M059J (cell line): ENCODE measurements around the gene ANKRD63. TPM values are rescaled to one million over a fixed set of nuclear protein-coding genes. Genes with fewer than 3 reads are reported as not detected.

Experiments
- DNase-seq: peaks from one replicate; pipeline ENCODE4 v3.0.0-alpha.2; 2012; ENCODE audit warnings: low read depth
- total RNA-seq: library from RNA; depleted of rRNA; stranded (reverse); fragments of >200 nt; shearing (Covaris generic); gene quantifications from 2 replicates; pipeline ENCODE4 v1.2.3, GENCODE V29; 2014

ANKRD63 gene
- total RNA-seq, 1 experiment from 2014 or later: not detected

DNA sequence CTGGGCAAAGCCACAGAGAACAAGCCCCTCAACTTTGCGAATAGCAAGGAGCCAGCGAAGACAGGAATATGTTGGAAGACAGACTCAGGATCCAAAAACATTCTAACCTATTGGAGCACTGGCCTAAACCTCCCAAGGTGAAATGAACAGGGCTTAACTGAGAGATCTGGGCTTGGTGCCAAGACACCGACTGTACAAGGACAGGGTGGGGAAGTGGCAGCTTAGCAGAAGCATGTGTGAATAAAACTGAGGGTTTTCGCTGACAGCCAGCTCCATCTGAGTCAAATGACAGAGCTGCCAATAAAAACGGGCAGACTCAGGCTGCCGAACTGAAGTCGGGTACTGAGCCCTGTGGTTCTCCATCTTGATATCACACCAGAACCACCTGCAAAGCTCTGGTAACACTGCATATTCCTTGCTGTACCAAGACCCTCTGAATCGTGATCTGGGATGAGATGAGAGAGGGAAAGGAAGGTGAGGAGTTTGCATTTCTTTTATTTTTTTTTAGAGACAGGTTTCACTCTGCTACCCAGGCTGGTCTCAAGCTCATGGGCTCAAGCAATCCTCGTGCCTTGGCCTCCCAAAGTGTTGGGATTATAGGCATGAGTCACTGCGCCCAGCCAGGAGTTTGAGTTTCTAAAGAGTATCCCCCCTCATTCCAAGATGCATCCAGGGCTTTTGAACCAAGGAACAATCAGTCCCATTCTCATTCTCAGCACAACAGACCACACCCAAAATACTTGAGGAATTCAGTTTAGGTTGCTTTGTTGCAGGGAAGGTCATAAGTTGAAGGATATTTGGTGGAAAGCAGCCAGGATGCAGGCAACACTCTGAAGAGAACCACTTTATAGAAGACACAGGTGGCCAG is 30.9 kb upstream of the ANKRD63 start:
- peak; percentile 83 for DNase-seq

DNA sequence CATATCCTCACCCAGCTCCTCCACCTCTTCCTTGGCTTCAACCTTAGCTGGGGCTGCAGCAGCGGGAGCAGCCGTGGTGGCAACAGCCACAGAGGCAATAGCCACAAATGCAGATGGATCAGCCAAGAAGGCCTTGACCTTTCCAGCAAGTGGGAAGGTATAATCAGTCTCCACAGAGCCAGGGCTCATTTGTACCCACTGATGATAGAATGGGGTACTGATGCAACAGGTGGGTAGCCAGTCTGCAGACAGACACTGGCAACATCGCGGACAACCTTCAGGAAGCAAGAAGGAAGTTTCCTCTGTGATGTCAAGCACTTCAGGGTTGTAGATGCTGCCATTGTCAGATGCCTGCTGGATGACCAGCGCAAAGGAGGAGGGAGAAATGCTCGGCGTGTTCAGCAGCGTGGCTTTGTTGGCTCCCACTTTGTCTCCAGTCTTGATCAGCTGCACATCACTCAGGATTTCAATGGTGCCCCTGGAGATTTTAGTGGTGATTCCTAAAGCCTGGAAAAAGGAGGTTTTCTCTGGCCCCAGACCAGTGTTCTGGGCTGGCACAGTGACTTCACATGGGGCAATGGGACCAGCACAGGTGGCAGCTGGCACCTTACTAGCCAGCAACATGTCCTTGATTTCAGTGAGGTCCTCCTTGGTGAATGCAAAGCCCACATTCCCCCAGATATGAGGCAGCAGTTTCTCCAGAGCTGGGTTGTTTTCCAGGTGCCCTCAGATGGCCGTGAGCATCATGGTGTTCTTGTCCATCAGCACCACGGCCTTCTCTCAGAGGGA is 29.7 kb upstream of the ANKRD63 start:
- no peak for DNase-seq

DNA sequence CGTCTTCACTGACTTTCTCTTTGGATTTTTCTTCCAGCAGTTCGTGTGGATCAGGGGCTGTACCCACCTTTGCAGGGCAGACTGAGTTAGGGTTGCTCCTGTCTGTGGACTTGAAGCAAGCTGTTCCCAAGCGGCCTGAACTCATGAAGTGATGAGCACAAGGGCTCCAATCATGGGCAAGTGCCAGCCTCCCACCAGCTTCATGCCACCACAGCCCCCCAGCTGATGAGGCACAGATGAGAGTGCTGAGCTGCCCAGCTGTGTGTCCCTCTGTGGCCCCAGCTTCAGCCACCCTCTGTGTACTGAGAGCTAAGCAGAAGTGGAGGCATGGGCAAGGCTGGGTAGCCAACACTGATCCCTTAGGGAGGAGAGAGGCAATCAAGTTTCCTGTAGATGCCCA is 28.1 kb upstream of the ANKRD63 start:
- no peak for DNase-seq

DNA sequence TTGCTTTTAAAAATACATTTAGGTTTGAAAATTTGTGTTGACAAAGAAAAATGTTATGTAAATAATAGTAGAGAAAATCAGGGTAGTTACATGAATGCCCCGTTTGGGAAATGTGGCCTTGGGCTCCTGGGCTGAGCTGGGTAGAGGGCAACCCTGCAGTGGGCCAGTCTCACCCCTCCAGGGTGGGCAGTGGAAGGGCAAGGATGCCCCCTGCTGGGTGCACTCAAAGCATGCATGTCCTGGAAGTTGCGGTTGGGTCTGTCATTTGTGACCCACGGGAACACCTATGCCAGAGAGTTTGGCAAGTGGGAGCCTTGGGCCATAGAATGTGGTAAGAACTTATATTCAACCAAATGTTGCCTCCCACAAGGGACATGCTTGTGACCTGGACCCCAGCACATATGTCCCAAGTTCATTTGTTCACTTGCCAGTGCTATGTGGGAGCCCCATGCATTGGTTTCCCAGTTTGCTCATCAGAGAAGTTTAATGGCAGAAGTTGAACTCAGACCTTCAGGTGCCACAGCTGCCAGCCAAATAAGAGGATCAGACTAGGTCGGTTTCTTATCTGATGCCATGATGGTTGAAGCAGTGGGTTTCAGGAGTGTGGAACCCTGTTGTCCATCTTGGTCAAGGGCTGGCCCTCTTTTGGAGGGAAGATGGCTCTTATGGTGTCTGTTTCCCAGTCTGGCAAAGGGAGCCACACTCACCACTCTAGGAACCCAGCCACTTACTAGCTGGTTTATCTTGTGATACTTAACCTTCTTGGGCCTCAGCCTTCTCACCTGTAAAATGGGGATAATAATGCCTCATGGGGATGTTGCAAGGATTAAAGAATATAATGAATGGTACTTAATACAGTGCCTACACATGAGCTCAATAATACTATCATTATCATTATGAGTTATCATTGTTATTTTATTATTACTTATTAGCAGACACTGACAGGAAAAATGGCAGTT is 27.4 kb upstream of the ANKRD63 start:
- peak; percentile 38 for DNase-seq

DNA sequence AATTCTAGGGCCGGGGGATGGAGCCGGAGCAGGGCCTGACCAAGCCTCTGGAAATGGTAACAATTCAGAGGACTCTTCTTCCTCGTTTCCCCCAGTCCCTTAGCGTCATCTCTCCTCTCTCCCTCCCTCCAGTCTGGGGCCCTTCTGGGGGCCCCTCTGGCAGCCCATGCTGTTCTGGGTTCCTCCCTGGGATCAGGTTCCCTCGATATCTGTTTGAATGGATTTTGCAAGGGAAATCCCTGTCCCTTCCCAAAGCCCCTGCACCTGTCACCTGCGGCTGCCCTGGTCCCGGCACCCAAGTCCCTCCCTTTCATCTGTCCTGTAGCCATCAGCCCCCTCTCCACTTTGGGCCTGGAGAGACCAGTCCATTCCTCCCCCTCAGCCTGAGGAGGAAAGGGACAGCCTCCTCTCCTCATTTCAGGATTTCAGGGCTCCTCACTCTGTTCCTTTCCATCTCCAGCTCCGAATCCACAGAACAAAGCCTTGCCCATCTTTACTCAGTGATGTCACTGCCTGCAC is 26.5 kb upstream of the ANKRD63 start:
- no peak for DNase-seq

DNA sequence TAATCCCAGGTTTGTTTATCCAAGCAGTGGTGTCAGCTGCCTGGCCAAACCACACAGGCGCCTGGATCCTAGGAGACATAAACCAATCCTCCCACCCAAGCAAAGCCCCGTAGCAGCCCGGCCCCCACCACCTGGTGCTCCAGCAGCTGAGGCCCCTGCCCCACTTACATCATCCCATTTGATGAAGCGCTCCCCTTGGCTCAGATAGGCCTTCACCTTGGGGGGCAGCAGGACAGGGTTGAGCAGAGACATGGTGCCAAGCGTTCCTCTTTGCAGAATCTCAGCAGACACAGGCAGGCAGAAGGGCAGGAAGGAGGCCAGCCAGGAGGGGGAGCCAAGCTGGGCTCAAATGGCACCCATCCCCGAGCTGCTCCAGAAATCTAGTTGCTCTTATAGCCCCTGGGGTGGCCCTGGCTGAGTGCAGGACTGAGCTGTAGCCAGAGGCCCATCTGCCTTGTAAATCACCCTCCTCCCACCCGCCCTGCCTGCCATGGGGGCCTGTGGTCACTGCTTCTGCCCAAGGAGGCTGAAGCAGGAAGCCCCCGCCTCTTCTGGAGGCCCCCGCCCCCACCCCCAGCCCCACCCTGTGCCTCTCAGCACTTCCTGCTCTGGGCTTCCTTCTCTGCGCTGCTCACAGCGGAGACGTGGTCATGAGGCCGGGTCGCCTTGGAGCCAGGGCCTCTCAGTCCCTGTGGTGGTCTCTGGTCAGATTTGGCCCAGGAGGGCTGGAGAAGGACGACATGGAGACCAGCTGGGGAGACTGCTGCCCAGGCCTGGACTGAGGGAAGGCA is 24.8 kb upstream of the ANKRD63 start, which contains the start of gene PLCB2:
PLCB2 (minus strand) TSS at position 515 of the 791 bp plus-strand sequence; CDS start at position 252, 263 bp downstream.
- peak; percentile 22 for DNase-seq

DNA sequence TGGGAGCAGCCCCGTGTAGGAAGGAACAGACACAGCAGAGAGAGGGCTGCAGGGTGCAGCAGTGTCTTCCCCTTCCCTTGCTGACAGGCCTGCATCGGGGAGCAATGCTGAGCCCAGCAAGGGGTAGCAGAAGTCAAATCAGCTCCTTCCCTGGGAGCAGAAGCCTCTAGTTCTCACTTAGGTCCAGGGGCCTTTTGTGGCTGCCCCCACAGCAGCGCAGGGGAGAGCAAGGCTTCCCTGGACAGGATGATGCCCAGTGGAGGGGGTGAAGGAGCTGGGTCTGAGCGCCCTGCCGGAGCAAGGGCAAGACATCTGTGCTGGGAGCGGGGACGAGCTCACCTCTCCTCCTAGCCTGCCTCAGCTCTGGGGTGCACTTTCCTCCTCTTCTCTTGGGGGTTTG is 24.0 kb upstream of the ANKRD63 start:
- no peak for DNase-seq

DNA sequence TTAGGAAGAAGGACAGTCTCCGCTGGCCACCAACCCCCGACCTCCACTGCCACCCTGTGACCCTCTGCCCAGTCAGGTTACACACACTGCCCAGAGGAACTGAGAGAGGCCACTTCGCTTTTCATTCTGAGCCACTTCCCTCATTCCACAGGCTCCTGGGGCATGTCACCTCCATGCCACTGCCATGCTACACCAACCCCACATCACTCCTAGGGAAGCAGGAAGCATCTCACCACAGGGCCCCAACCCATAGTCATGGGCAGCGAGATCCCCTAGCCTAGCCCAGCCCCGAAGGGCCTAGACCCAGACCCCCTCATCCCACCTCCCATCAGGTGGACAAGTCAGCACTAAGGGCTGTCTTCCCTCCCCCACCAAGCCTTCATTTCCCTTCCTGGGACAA is 23.5 kb upstream of the ANKRD63 start:
- no peak for DNase-seq

DNA sequence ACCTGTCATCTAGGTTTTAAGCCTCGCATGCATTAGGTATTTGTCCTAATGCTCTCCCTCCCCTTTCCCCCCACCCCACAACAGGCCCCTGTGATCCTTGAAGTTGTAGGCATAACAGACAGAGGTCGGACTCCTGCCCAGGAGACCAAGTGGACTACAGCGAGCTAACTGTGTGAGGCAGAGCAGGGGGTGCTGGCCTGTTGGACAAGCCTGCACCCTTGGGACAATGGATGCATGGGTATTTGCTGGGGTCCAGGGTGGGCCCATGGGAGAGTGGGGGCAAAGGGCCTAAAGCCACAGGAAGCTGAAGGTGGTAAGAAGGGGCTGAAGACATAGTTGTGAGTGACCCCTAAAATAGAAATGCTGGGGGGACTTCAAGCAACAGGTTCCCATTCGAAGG is 22.4 kb upstream of the ANKRD63 start:
- DNase-seq: no peak

DNA sequence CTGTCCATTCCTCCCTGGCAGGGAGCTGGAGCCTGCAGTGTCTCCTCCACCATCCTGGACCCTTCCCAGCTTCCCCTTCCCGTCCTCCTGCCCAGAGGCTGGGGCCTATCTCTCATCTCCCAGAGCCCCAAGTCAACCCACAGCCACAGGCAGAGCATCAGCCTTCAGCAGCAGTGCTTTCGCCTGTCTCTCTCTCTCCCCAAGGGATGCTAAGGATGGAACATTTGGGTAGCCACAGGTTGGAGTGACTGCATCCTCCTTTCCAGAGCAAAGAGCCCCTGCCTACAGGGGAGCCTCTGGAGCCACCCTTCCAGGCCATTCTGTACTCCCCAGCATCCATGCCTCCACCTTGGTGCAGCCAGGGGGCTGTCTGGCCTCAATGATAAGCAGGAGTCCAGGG is 20.7 kb upstream of the ANKRD63 start:
- no peak for DNase-seq

DNA sequence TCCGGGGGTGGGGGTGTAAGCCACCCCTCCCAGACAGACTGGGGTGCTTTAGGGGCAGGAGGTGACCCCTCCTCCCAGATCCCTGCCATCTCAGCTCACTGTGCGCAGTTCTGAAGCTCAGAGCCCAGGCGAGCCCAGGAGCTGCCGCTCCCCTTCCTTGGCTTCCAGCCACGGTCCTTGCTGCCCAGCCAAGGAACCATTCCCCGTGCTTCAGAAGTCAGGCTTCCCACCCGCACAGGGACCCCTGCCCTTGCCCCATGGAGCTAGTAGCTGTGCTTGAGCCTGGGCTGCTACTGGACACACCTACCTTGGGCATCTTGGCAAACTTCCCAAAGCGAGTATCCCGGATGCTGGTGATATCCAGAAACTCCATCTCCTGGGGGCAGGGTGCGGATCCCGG is 20.1 kb upstream of the ANKRD63 start:
- no peak for DNase-seq

DNA sequence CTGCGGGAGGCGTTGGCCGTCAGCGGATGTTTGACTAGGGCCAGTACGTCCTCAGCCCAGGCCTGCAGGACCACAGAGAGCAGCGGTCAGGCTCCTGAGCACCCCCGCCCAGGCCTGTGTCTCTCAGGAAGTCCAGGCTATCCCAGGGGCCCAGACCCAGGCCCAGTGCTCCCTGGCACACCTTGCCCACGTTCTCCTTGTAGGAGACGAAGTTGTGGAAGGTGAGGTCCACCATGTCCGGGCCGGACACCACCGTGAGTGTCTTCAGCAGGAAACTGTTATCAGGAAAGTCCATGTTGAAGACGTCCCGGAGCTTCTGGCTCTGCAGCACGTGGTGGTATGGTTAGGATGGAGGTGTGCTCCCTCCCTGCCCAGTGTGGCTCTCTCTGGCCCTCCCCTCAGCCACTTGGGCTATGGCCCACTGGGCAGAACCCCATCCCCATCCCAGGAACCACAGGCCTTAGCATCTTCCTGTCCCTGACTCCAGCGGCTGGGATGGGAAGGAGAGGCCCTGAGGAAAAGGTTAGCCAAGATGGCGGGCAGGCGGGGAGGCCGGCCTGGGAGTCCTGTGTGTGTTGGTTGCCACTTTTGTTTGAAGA is 19.5 kb upstream of the ANKRD63 start:
- no peak for DNase-seq

DNA sequence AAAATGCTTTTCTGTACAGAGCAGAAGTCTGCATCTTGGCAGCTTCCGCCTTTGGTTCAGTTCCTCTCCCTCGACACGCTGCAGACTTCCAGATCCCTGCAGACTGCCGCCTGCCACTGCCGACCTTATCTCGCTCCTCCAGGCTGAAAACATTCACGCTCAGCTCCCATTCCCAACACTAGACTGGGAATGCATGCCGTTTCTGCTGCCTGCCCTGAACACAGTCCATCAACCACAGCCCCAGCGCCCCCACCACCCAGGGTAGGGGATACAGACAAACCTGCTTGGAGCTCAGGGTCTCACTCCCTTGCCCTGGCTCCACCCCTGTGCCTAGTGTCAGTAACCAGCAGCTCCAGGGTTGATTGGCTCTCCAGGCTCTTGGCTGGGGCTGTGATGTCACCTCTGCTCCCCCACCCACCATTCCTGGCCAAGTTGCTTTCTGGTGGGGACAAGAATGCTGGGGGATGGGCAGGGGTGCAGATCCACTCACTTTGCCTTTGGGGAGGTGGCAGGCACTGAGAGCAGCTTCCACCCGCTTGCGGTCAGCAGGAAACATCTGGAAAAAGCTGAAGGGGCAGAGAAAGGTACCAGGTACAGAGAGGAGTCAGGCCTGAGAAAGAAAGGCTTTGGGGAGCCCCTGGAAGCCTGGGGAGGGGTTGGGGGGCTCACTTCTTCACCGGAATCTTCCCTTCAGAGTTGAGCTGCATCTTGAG is 18.8 kb upstream of the ANKRD63 start:
- DNase-seq: no peak

DNA sequence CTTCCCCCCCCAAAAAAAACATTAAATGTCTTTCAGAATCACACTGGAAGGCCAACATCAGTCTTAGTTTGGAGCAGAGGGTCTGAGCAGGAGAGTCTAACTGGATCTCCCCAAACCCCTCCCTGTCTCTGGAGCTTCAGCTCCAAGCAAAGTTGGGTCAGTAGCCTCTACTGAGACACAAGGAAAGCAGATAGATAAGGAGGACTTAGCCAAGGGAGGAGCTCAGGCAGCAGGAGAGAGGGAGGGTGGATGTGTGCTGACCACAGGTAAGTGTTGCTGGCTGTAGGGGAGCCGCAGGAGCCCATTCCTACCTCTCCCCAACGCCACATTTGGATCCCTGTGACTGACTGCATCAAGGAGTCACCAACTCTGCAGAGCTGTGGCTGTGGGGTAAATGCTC is 17.9 kb upstream of the ANKRD63 start:
- no peak for DNase-seq

DNA sequence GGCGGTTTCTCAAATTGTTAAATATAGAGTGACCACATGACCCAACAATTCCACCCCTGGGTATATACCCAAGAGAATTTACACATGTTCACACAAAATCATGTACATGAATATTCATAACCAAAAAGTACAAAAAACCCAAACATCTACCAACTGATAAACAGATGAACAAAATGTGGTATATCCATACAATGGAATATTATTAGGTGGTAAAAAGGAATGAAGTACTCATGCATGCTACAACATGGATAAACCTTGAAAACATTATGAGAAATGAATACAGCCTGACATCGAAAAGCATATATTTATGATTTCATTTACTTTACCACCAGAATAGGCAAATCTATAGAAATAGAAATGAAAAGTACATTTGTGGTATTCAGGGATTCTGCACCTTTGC is 17.5 kb upstream of the ANKRD63 start:
- no peak for DNase-seq

DNA sequence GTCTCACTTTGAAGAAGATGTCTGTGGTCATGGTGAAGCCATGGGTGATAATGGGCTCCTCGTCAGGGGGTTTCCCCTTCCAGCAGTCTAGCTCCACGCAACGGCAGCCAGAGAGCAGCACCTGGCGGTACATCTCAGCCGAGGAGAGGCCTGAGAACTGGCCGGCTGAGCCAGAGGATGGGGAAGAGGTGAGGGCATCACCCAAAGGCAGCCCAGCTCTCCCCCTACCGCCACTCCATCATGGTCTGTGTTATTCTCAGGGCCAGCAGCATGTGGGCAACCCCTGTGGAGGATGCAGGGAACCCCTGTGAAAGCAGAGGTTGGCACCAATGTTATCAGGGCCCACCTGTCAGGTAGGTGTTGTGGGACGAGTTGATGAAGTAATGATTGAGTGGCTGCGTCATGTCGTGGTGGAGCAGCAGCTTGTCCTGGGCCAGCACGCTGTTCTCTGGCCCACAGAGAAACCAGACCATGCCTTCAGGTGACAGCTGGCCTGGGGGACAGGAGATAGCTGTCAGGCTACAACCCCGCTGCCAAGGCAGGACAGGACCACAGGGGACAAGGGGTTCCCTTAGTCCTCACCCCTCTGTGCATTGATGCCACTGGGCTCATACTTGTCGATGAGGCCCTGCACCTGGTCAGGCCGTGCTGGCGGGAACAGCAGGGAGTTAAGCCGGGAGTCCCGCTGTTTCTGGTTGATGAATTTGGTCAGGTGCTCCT is 15.5 kb upstream of the ANKRD63 start:
- DNase-seq: no peak

DNA sequence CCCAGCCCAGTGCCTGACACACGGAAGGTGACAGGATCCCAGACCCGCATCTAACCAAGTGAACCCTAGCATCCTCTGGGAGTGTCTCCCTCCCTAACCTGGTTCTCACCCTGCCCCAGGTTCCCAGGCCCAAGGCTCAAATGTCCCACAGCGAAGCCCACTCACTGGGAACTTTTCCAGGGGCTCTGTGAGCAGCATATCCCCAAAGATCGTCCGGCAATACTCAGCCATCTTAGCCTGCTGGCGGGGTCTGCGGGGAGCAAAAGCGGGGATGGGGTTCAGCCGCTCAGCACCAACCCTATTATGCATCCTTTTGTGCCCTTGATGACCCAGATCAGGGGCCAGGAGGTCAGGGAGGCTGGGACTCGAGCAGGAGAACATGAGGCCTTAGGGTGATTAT is 14.5 kb upstream of the ANKRD63 start:
- DNase-seq: no peak

DNA sequence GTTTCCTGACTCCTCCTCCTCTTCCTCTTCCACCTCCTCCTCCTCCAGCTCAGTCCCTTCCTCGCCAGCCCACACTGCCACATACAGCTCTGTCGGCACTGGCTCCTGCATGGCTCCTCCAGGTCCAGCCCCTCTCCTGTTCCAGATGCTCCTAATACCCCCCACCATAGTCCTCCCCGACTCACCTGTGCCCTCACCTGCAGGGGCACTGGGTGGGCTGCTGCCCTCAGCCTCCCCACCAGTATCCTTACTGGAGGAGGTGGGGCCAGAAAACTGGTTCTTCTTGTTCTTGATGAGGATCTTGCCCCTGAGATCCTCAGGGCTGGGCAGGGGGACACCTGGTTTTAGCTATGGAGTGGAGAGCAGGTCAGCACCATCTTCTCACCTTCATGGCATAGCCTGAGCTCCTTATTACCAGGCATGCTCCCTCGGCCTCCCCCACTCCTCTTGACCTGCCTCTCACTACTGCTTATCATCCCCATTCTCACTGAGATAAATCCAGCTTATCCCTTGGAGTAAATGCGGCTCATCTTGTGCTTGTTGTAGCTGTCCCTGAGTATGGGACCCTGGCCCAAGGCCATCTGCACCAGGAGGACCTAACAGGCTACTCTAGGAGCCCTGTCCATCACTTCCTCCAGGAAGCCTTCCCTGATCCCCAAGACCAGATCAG is 13.8 kb upstream of the ANKRD63 start:
- DNase-seq: no peak
